GM12878 (cell line): ENCODE results near the gene SUPT3H. TPM values are rescaled to one million over a fixed set of nuclear protein-coding genes. Genes with fewer than 3 reads are reported as not detected.

Experiments used
- ATAC-seq: fragments of 200-7000 bp; cut with Tn5 transposase; 3 replicates; pipeline ENCODE4 v1.9.1; 2020; ENCODE audit warnings: mild to moderate bottlenecking, moderate library complexity
- BruUV-seq: library from RNA; stranded (reverse); fragments of 400-500 nt; replicated peaks from 2 replicates; lab custom pipeline; 2021; lab: Mats Ljungman, UMichigan
- CTCF ChIA-PET: fragments of 300-600 bp; sonication (Branson Sonifier 250); formaldehyde crosslinking; extraction: SDS; loops from one replicate; lab custom pipeline; 2021; ENCODE audit warnings: inconsistent platforms; lab: Yijun Ruan, JAX
- POLR2A ChIA-PET: fragments of 350-600 bp; formaldehyde crosslinking; extraction: SDS; loops from one replicate; lab custom pipeline; 2021; ENCODE audit warnings: inconsistent platforms; lab: Charles Lee
- RAD21 ChIA-PET: fragments of 300-600 bp; sonication (Branson Sonifier 250); formaldehyde crosslinking; loops from one replicate; lab custom pipeline; 2023; ENCODE audit warnings: antibody characterized with exemption; ENCODE audit not compliant: unreplicated experiment; lab: Charles Lee
- SMC1A ChIA-PET: fragments of 300-600 bp; sonication (Branson Sonifier 250); formaldehyde crosslinking; loops from one replicate; lab custom pipeline; 2023; ENCODE audit not compliant: unreplicated experiment, uncharacterized antibody; lab: Charles Lee
- DNase-seq: peaks from one replicate; pipeline ENCODE4 v3.0.0-alpha.2; 2011; ENCODE audit warnings: low read depth, low spot score
- FAIRE-seq: peaks from 3 replicates; lab custom pipeline; 2011; peaks lifted over from hg19 to GRCh38; lab: Jason Lieb, UNC
- H2AFZ ChIP-seq: 2 replicates; pipeline ENCODE4 v1.6.0; 2011; ENCODE audit warnings: low read depth, low read length, control low read depth; ENCODE audit not compliant: control insufficient read depth
- H3K27ac ChIP-seq: 2 replicates; pipeline ENCODE4 v1.5.1; 2011; ENCODE audit warnings: control low read depth; ENCODE audit not compliant: control insufficient read depth, insufficient read depth
- H3K27me3 ChIP-seq, 2 experiments: replicated peaks in 1 of 2; 2 replicates each; pipeline versions ENCODE4 v1.6.0 to v1.6.1; 2011; ENCODE audit warnings: low read length in 1 of 2; ENCODE audit not compliant: control insufficient read depth in 2 of 2, insufficient read depth in 2 of 2
- H3K36me3 ChIP-seq, 2 experiments: 2 replicates each; pipeline ENCODE4 v1.5.1; 2011; ENCODE audit warnings: low read length in 1 of 2; ENCODE audit not compliant: control insufficient read depth in 2 of 2, insufficient read depth in 2 of 2
- H3K4me1 ChIP-seq: 2 replicates; pipeline ENCODE4 v1.6.1; 2011; ENCODE audit warnings: mild to moderate bottlenecking, low read length, moderate library complexity, mixed read lengths; ENCODE audit not compliant: control insufficient read depth, insufficient read depth
- H3K4me2 ChIP-seq: 2 replicates; pipeline ENCODE4 v1.6.0; 2011; ENCODE audit warnings: control low read depth; ENCODE audit not compliant: control insufficient read depth, insufficient read depth
- H3K4me3 ChIP-seq: fragments of 200-600 bp; sonication (generic); 2 replicates; pipeline ENCODE4 v1.5.1; 2016
- H3K79me2 ChIP-seq: 2 replicates; pipeline ENCODE4 v1.6.0; 2011; ENCODE audit warnings: low read length; ENCODE audit not compliant: control insufficient read depth, insufficient read depth
- H3K9ac ChIP-seq: 2 replicates; pipeline ENCODE4 v1.8.0; 2011; ENCODE audit warnings: low read length, control low read depth, mixed read lengths; ENCODE audit not compliant: control insufficient read depth, insufficient read depth
- H3K9me3 ChIP-seq: replicated peaks from 3 replicates; pipeline ENCODE4 v1.5.1; 2011; ENCODE audit warnings: mild to moderate bottlenecking, low read length; ENCODE audit not compliant: control insufficient read depth, insufficient read depth
- H4K20me1 ChIP-seq: 2 replicates; pipeline ENCODE4 v1.6.0; 2011; ENCODE audit not compliant: control insufficient read depth, insufficient read depth
- ASH2L ChIP-seq: fragments of 300-600, 200-600 bp; sonication (generic); IDR thresholded peaks from 2 replicates; pipeline ENCODE4 v1.6.1; 2017; ENCODE audit warnings: low read depth, mild to moderate bottlenecking, borderline replicate concordance
- CBX3 ChIP-seq: fragments of 200-600 bp; sonication (generic); IDR thresholded peaks from 2 replicates; pipeline ENCODE4 v1.6.1; 2016; ENCODE audit warnings: low read depth, borderline replicate concordance
- CEBPZ ChIP-seq: fragments of 150-350 bp; IDR thresholded peaks from 2 replicates; pipeline ENCODE4 v1.6.1; 2016; ENCODE audit warnings: low read depth, low read length
- HCFC1 ChIP-seq: fragments of 150-350 bp; IDR thresholded peaks from 2 replicates; pipeline ENCODE4 v1.6.1; 2014; ENCODE audit warnings: low read length
- KAT2A ChIP-seq: conservative IDR thresholded peaks from 2 replicates; pipeline ENCODE4 v1.6.1; 2011; ENCODE audit warnings: low read depth, low read length; ENCODE audit not compliant: control insufficient read depth
- MEF2A ChIP-seq: IDR thresholded peaks from 2 replicates; pipeline ENCODE4 v1.6.1; 2011; ENCODE audit warnings: low read depth, mild to moderate bottlenecking, low read length, moderate library complexity; ENCODE audit not compliant: insufficient read depth
- NKRF ChIP-seq: fragments of 450-650 bp; conservative IDR thresholded peaks from 2 replicates; pipeline ENCODE4 v1.6.1; 2017; ENCODE audit warnings: mild to moderate bottlenecking, moderate library complexity
- POLR2A ChIP-seq: IDR thresholded peaks from 2 replicates; pipeline ENCODE4 v1.6.1; 2011; ENCODE audit warnings: low read depth, mild to moderate bottlenecking, low read length
- RELB ChIP-seq: fragments of 450-650 bp; IDR thresholded peaks from 2 replicates; pipeline ENCODE4 v1.6.1; 2017; ENCODE audit warnings: low read depth, mild to moderate bottlenecking, moderate library complexity
- SMARCA5 ChIP-seq: fragments of 450-650 bp; IDR thresholded peaks from 2 replicates; pipeline ENCODE4 v1.6.1; 2017; ENCODE audit warnings: mild to moderate bottlenecking
- SPI1 ChIP-seq: IDR thresholded peaks from 2 replicates; pipeline ENCODE4 v1.6.1; 2011; ENCODE audit warnings: low read depth, mild to moderate bottlenecking, low read length, moderate library complexity, borderline replicate concordance; ENCODE audit not compliant: insufficient read depth
- SUPT20H ChIP-seq: IDR thresholded peaks from 2 replicates; pipeline ENCODE4 v1.6.1; 2011; ENCODE audit warnings: low read depth, mild to moderate bottlenecking, low read length, moderate library complexity, borderline replicate concordance; ENCODE audit not compliant: control insufficient read depth
- ZBTB11 ChIP-seq: fragments of 450-650 bp; formaldehyde crosslinking; IDR thresholded peaks from 2 replicates; pipeline ENCODE4 v1.5.0; 2022; ENCODE audit warnings: mild to moderate bottlenecking, missing genetic modification characterization
- ZNF217 ChIP-seq: fragments of 450-650 bp; IDR thresholded peaks from 2 replicates; pipeline ENCODE4 v1.6.1; 2017; ENCODE audit warnings: antibody characterized with exemption, mild to moderate bottlenecking
- WGBS: methylation state at CpG from one replicate; pipeline ENCODE4 v1.1.6; 2016; ENCODE audit warnings: low lambda C conversion rate; ENCODE audit not compliant: insufficient replicate concordance, insufficient coverage; ENCODE audit errors: missing lambda C conversion rate; 5-methylcytosine and 5-hydroxymethylcytosine counted together
- in situ Hi-C: fragments of 300-500 bp; cut with MboI; formaldehyde crosslinking; loops from 9 replicates; pipeline ENCODE4 v1.14.3; 2018; ENCODE audit warnings: mixed read lengths
- intact Hi-C: fragments of 100-400 bp; cut with micrococcal nuclease; formaldehyde crosslinking; loops from one replicate; pipeline ENCODE4 v1.14.2; 2022; ENCODE audit not compliant: unreplicated experiment
- polyA plus RNA-seq, 11 experiments: library from polyadenylated mRNA; depleted of rRNA in 4 of 11; unstranded in 6 of 11; stranded (reverse) in 5 of 11; fragments of >200 nt; fragmentation: Nextera tagmentation in 4 of 11; fragmentation: Illumina TruSeq in 1 of 11; extraction: Ambion mirVana in 4 of 11; extraction: Trizol in 1 of 11; gene quantifications; 1 replicate in 1 of 11; 2 replicates in 10 of 11; pipeline versions ENCODE4 v1.2.1 to v1.2.3, GENCODE V29; 2011 to 2016; ENCODE audit warnings: inconsistent platforms in 2 of 11, missing spikeins in 2 of 11, low read depth in 1 of 11
- total RNA-seq, 4 experiments: library from RNA; depleted of rRNA in 3 of 4; stranded (reverse); fragments of >200 nt in 3 of 4; fragmentation: Illumina TruSeq in 1 of 4; extraction: Trizol in 1 of 4; gene quantifications; 2 replicates each; pipeline versions ENCODE4 v1.2.1 to v1.2.3, GENCODE V29; 2013 to 2021

SUPT3H gene
- total and polyA plus RNA-seq, 10 of the 15 experiments (the other 5 are each of a cell fraction or from before 2014, with no cell fraction given): 0.51 to 3.7 (median 2.0) TPM

- SMC1A ChIA-PET: interaction anchor here (0.7 kb wide), 1 partner anchor 49 kb away, joined by 3 read pairs; no protein-coding TSS in a partner anchor
- Histone ChIP-seq H3K4me2 (no peak overlapping the region), H3K4me1 (no peaks in the 10 kb centered on the region), H4K20me1 (no peaks in the 10 kb centered on the region), H3K79me2 (no peaks in the 10 kb centered on the region), H3K27me3 (no peaks in the 10 kb centered on the region), H3K9me3 (no peaks in the 10 kb centered on the region; the same call in 1 of the 3 replicates), H3K27ac (no peak overlapping the region)
- intact Hi-C loops (no loop called here), in situ Hi-C loops (no loop called here)
- POLR2A ChIA-PET: no interaction called here
- FAIRE-seq (no peak), ATAC-seq (no peak)
- 92% methylated on average over 3 of the region's 3 CpGs for WGBS
- no TSS peak for BruUV-seq
- TF ChIP-seq SPI1 (no peak), HCFC1 (no peak), MEF2A (no peak), RELB (no peak), SMARCA5 (no peak), CBX3 (no peak), ASH2L (no peak), NKRF (no peak), ZNF217 (no peak), ZBTB11 (CRISPR knock-in tag) (no peak), CEBPZ (no peak), SUPT20H (no peak), POLR2A (no peak), KAT2A (no peak)
- TF ChIP-seq, all 136 proteins: peak for 0
- DNase-seq: no peak
- no peak overlapping the region for H3K9ac ChIP-seq
- CTCF ChIA-PET: interaction anchor here (1.1 to 1.6 kb wide), 2 partner anchors 11 to 357 kb away, joined by 3 to 5 read pairs; no protein-coding TSS in a partner anchor
- RAD21 ChIA-PET: no interaction called here
- no peak overlapping the region for H2AFZ ChIP-seq
- no peaks in the 10 kb centered on the region for H3K36me3 ChIP-seq
- no peak overlapping the region for H3K4me3 ChIP-seq
Observed at GRCh38 chr6:45024610-45025009, 353.1 kb downstream of the SUPT3H start.
